Fibroblast of the conjunctiva (primary cell): ENCODE data around the gene FAM107B.
"Not testable (repeated sequence)": the region's sequence is repeated elsewhere in the genome, so short reads cannot be mapped to it uniquely, and the experiment has no call there.

ENCODE experiments used
- DNase-seq: peaks from one replicate; pipeline ENCODE4 v3.0.0-alpha.2; 2010; ENCODE audit warnings: low read depth

Gene FAM107B

DNA sequence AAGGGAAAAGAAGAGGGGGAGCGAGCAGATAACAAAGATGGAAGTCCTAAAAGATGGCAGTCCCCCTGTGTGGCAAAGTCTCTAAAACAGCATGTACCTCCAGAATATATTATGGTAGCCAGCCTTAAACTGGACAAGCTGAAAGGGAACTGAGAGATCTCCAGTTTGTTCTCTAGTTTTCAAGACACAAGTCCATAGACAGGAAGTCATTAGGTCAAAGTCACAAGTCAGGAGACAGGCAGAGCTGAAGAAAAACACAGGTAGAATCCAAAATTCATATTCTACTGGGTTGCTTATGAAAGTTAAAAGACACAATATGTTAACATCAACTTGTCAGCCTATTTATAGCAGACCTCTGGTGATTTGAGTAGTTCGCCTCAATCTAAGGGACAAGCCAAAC is 38.7 kb downstream of the FAM107B start:
- no peak for DNase-seq

DNA sequence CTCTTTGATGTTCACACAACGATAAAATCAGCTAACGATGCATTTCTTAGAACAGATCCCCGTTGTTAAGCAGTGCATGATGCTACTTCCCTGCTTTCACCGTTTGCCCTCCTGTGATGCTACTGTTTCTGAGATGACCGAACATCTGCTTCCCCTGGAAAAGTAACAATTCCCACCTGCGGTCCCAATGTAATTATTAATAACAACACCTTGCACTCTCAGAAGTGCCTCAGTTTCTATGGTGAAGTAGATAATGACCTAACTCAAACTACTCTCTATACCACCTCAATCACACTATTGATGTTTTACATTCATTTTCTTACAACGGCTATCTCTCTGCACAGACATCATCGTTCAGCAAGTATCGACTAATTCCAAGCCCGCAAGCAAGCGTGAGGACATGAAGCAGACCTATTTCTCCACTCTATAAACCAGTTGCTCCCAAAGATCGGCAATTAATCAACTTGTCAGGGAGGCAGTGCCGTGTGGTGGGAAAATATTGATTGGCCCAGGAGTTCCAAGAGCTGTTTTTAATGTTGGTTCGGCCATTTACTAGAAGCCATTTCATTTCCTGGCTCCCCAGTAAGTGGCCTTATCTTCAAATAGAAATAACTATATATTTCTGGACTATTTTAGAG is 42.7 kb downstream of the FAM107B start:
- no peak for DNase-seq

DNA sequence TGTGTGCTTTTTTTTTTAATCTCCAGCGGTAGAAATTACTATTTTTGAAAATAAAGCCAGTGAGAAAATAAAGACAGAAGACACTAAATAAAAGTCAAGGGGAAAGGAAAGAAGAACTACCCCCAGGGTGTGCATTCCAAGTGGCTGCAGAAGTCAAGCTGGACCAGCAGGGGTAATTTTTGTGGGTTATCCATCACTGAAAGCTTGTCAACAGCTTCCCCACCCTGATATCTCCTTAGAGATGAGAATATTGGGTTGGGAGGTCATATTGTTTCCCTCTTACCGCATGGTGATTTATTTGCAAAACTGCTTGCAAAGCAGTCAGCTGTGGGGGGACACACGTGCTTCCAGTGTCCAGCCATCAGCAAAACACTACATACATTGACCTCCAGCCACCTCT is 46.4 kb downstream of the FAM107B start:
- DNase-seq: no peak

DNA sequence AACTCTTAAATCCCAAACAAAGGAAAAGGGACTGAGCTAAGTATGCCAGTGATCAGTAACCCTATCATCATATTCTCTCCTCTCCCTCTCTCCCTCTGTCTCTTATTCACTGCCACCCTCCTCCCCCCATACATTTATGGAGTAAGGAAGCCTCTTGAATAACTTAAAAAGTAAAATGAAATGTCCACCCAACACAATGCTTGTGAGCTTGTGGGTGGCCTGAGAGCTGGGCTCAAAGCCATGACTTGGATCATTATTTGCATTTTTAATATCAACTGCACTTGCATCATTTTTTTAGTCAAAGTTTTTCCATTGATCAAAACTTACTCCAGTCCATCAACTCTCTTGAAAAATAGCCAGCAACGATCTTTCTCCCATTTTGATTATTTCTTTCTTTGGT is 46.8 kb downstream of the FAM107B start:
- DNase-seq: no peak

DNA sequence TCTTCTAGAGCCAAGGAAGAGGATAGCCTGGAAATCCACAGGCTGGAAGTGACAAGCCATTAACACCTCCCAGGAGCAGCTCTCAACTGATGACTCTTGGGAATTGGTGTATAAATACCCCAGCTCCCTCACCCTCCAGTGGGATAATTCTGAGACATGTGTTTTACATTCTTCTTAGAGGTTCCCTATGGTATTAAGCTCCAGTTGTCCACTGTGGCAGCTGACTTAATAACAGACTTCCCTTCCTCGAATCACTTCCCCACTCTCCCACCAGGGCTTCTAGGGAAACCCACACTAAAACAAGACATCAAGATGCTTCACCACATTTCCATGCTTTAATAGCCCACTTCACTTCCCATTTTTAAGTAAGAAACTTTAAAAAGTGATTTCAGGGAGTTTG is 47.2 kb downstream of the FAM107B start:
- DNase-seq: no peak

DNA sequence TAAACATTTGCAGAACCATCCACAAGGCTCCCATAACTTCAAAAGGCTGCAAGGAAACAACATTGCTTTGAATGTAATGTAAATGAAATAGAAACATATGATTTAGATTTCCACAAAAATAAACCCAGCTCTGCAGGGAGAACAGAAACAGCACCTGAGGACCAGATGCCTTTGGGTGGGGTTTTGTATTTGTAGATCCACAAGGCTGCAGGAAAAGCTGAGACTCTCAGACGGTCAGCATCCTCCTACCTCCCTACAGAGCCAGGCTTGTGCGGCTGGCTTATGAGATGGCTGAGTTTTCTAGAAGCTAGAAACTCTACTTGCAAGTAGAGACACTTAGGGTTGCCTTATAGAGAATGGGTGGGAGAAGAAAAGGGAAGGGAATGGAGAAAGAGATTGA is 49.8 kb downstream of the FAM107B start:
- DNase-seq: no peak

DNA sequence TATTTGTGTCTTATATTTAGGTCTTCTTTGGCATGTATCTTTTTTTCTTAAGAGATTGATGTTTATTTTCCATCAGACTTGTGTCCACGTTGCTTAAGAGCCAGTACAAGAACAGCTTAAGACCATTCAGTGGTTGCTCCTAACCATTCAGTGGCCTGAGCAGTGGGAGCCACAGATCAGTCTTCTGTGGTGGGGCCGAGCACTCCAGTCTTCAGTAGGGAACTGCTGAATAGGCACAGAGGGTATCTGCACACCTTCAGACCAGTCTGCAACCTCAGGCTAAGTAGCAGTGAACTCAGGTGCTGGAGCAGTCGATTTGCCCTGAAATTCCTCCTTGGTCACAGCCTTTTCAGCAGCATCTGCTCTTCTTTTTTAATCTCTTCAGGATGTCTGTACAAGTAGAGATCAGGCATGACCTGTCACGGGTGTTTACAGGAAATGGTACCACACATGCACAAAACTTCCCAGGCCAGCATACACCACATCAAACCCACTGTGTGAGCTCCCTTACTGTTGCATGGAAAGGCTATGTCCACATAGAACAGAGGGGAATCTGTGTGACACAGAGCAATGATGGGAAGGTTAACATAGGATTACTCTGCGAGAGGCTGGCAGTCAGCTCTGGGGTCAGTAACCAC is 51.5 kb downstream of the FAM107B start:
- DNase-seq: no peak

DNA sequence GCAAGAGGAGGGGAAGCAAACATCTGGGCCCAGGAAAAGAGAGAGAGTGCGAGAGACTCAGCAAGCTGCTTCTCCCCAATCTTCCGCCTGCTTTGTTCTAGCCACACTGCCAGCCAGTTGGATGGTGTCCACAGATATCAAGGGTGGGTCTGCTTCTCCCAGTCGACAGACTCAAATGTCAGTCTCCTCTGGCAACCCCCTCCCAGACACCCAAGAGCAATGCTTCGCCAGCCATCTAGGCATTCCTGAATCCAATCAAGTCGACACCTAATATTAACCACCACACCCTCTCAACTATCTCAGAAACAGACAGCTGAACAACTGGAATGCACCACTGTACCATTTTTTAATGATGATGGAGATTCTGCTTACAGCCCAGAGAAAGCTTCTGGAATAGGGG is 57.1 kb downstream of the FAM107B start:
- no peak for DNase-seq

DNA sequence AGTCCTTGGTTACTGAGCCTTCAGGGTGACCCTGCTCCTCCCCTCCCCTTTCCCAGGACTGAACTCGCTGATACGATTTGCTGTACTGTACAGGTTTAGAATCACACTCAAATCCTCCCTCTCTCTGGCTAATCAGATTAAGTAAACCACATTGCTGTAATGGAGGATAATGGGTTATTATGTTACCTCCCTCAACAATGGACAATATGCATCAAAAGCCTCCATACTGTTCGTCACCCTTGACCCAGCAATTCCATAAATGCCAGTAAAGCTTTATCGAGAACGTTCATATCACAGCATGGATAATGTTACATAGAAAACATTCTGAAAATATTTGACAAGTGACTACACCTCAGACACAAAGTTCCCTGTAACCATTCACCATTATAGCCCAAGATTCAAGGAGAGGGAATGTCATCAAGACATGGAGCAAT is 61.7 kb downstream of the FAM107B start:
- DNase-seq: no peak

DNA sequence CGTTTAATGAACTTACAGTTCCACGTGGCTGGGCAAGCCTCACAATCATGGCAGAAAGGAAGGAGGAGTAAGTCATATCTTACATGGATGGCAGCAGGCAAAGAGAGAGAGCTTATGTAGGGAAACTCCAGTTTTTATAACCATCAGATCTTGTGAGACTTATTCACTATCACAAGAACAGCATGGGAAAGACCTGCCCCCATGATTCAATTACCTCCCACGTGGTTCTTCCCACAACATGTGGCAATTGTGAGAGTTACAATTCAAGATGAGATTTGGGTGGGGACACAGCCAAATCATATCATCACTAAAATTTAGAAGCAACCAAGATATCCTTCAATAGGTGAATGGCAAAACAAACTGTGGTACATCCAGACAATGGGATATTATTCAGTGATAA is 65.4 kb downstream of the FAM107B start:
- DNase-seq: not testable (repeated sequence)

DNA sequence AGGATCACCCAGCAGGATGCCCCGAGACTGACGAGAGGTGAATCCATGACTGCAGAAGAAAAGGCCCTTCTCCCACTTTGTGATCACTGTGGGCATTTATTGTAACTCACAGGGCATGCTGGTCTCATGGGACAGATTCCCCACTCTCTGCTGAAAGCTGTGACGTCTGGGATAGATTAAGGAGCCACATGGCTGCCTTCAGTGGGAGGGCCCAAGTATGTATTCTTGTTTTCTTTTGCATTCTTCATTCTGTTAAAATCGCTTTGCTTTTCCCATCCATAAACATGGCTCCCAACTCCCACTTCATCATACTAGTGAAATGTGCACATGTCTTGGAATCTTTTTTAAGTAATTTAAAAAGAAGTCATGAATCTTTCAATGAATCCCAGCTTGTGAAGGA is 67.2 kb downstream of the FAM107B start:
- no peak for DNase-seq

DNA sequence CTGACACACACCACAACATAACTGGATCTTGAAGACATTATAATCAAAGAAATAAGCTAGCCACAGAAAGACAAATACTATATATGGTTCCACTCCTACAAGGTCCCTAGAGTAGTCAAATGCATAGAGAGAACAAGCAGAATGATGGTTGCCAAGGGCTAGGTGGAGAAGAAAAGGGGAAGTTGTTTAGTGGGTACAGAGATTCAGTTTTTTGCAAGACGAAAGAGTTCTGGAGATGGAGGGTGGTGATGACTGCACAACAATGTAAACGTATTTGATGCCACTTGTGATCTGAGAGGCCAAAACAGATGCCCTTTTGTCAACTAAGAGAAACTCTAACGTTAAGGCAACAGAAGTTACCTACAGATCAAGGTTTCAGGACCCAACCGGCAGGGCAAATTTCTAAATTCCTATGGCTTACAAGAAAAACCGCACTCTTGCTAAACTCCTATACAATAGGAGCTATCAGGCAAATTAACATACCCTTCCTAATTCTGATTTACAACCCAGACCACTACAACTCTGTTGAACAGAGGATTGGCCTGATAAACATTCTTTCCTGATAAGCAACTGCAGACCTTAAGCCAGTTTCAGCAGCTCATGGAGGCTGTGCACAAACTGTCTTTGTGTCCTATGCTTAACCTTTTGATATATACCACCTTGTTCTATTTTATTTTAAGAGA is 69.0 kb downstream of the FAM107B start:
- DNase-seq: no peak

DNA sequence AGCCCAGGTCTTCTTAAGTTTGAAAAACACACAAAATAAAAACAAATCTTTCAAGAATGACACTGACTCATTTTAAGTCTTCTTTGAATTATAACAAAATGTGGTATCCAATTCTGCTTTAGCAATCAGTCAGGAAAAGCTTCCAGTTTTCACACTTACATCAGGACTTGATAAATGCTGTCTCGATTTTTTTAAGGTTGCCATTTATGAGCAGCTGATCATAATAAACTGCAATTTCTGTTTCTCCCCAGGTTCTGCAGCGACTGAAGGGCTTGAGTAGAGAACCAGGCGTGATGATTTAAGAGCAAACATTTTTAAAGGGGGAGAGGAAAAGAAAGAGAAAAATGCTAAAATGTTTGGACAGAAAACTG is 71.1 kb downstream of the FAM107B start:
- DNase-seq: no peak

DNA sequence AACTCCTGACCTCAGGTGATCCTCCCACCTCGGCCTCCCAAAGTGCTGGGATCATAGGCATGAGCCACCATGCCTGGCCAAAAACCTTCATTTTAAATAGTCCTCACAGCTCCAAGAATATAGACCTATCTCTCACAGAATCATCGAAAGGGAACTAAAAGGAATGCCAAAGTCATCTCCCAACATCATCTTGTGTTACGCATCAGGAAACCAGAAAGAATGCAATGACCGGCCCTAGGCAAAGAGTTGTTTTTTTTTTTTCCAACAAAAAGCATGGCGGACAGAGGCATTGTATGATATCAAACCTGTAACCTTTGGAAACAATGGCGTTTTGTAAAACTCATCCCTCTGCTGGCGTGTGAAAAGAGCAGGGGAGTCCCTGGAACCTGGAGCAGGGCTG is 73.2 kb downstream of the FAM107B start:
- DNase-seq: no peak

DNA sequence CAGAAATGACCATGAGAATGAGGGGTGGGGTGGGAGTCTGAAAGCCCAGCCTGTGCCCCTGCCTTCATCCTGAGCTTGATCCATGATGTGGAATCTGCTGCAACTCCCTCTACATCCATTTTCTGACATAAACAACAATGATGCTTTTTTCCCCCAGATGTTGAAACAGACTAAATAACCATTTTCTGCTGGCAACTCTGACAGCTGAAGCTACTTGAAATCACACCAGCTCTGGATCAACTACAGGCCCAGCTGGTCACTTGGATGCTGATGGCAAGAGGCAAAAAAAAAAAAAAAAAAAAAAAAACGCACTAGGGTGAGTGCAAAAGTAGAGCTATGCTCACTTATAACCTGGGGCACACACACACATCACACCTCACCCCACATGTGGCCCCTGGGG is 74.2 kb downstream of the FAM107B start:
- no peak for DNase-seq

DNA sequence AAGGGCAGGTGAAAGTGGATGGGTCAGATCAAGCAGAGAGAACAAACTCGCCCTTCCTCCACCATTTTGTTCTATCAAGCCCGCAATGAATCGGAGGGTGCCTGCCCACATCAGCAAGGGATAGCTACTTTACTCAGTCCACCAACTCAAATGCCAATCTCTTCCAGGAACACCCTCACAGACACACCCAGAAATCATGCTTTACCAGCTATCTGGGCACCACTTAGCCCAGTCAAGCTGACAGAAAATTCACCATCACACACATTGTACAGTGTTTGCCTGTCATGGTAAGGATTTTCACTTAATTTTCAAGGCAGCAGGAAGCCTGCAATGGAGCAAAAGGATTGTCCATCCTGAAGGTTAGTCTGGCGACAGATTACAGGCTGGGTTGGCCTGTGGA is 75.2 kb downstream of the FAM107B start:
- no peak for DNase-seq

DNA sequence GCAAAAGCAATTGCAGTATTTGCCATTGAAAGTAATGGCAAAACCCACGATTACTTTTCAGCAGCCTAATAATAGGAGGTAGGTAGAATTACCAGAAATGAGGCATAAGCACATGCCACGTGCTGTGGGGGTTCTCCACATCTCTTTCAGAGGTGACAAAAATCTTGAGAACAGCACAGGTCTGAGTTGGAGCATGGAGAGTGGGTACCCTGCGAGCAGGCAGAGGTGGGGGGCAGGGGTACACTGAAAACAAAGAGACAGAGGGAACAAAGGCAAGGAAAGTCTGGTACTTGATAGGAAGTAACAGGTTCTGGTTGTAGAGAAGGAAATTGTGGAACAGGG is 75.9 kb downstream of the FAM107B start:
- DNase-seq: no peak

DNA sequence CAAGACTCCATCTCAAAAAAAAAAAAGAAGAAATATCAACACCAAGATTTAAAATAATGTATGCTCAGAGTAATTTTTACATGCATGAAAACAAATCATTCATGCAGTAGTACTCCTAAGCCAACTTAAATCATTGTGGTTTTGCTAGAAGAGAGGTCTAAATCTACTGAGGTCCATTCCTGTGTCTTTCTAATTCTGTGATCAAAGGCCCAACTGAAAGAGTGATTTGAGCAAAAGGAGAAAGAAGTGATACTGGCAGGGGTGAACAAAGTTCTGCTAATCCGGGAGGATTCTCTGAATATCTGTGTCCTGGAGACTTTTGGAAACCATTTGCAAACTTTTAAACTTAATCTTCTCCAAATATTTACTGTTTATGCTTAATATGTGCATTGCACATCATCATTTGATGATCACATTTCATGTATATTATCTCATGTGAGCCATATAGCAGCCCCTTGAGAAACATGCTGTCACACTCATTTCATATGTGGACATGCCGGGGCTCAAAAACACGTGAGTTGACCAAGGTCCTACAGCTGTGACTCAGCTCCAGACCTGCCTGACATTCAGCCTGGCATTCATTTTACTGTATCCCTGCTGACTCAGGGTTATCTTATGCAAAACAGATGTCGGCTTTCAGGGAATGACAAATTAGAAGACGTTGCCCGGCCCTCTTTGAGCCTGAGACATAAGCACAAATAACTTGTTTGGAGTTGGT is 76.4 kb downstream of the FAM107B start:
- DNase-seq: peak; percentile 53

DNA sequence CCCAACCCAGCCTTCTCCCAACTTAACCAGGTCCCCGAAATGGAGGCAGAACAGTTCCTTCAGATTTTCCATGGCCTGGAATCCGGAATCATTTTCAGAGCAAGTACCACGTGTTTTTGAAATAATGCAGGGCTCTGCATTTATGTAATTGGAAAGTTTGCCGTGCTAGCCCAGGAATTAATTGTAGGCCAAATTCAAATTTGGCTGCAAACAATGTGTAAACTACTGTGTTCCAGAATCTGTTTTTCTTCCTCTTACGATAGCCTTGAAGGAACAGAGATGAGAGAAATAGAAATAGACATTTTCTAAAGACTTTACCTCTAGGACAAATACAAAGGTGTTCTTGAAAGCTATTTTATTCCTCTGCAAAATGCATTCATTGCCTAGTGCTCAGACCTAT is 77.4 kb downstream of the FAM107B start:
- no peak for DNase-seq

DNA sequence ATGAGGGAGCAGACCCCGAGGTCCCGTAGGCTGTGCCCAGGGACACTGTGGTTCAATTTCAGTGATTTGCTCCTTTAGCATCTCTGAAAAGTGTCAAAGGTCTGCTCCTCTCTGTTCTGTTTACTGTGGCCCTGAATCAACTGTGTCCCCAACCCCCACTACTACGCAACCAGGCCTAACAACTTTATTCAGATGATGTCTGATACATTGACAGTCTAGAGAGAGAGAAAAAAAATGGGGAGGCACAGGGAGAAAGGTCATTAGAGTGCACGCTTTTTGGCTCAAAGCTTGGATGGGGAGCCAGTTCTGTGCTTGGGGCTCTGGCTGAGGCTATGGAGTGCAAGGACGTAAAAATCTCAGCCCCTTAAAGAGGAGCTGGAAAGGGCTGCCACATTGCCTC is 77.9 kb downstream of the FAM107B start:
- no peak for DNase-seq

DNA sequence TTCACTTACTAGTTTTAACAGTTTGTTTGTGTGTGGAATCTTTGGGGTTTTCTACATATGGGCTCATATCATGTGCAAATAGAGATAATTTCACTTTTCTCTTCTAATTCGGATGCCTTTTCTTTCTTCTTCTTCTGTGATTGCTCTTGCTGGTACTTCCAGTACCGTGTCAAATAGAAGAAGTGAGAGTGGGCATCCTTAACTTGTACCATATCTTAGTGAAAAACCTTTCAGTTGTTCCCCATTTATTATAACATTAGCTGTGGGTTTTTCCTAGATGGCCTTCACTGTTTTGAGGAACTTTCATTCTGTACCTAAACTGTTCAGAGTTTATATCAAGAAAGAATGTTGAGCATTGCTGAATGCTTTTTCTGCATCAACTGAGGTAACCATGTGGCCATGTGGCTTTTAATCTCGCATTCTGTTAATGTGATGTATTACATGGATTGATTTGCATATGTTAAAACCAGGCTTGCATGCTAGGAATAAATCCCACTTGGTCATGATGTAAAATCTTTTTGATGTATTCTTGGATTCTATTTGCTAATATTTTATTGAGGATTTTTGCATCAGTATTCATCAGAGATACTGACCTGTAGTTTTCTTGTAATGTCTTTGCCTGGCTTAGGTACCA is 78.7 kb downstream of the FAM107B start:
- no peak for DNase-seq

DNA sequence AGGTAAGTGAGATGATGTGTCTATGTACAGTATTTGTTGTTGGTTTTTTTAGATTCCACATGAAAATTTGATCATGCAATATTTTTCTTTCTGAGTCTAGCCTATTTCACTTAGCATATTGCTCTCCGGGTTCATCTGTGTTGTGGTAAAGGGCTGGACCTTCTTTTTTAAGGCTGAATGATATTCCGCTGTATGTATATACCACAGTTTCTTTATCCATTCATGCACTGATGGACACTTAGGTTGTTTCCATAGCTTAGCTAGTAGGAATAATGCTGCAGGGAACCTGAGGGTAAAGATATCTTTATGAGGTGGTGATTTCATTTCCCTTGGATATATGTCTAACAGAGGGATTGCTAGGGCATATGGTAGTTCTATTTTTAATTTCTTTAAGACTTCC is 80.8 kb downstream of the FAM107B start:
- no peak for DNase-seq
